AG09319 (cell line): ENCODE results near the gene FYCO1.
"Not testable (repeated sequence)": the region's sequence is repeated elsewhere in the genome, so short reads cannot be mapped to it uniquely, and the experiment has no call there.

Experiments used
- DNase-seq: peaks from one replicate; pipeline ENCODE4 v3.0.0-alpha.2; 2010; ENCODE audit warnings: low read depth; ENCODE audit errors: extremely low read depth
- TF ChIP-seq, protein P1 (sequence below): IDR thresholded peaks from 2 replicates; pipeline ENCODE4 v1.5.1; 2011; ENCODE audit warnings: low read depth, mild to moderate bottlenecking, inconsistent platforms, low read length, moderate library complexity

Gene FYCO1

GRCh38 chr3:45995236-45996192, at the start of gene FYCO1:
FYCO1 (minus strand) TSS chr3:45995824; CDS start chr3:45984910, 10,914 bp downstream.
- TF ChIP-seq, protein P1, sequence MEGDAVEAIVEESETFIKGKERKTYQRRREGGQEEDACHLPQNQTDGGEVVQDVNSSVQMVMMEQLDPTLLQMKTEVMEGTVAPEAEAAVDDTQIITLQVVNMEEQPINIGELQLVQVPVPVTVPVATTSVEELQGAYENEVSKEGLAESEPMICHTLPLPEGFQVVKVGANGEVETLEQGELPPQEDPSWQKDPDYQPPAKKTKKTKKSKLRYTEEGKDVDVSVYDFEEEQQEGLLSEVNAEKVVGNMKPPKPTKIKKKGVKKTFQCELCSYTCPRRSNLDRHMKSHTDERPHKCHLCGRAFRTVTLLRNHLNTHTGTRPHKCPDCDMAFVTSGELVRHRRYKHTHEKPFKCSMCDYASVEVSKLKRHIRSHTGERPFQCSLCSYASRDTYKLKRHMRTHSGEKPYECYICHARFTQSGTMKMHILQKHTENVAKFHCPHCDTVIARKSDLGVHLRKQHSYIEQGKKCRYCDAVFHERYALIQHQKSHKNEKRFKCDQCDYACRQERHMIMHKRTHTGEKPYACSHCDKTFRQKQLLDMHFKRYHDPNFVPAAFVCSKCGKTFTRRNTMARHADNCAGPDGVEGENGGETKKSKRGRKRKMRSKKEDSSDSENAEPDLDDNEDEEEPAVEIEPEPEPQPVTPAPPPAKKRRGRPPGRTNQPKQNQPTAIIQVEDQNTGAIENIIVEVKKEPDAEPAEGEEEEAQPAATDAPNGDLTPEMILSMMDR, result no peak
- no peak for DNase-seq

DNA sequence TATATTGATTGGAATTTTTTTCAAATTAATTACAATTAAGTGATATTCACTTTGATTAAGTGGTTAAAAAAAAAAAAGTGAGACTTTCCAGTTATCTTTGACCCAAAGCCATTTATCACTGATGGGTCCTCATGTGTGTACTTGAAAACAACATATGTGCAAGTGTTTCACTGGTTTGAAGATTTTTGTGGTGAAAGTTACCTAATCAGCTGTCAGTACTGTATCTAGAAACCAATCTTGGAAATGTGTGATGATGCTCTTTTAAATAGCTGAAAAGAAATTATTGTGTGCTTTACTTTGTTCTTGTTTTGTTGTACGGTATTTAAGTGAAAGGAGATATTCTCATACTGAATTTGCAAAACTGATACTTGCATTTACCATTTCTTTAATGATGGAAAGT, 43.3 kb upstream of the FYCO1 start:
- TF ChIP-seq, protein P1, result no peak
- DNase-seq, result no peak

GRCh38 chr3:46038071-46038470, 42.4 kb upstream of the FYCO1 start:
- not testable (repeated sequence) for DNase-seq

- TF ChIP-seq, protein P1, result no peak
Observed at GRCh38 chr3:46036191-46036590, 40.6 kb upstream of the FYCO1 start.

DNA sequence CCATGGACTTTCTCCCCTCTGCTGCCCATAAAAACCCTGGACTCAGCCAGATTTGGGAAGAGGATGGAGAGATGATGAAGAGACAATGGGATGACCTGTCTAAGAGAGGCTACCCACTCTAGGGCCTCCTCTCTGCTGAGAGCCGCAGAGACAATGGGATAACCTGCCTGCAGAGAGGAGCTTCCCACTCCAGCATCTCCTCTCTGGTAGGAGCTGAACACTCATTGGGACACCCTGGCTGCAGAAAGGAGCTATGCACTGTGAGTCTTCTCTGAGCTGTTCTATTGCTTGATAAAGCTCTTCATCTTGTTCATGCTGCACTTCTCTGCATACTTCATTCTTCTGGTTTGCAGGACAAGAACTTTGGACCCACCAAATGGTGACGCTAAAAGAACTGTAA, 36.1 kb upstream of the FYCO1 start:
- no peak for DNase-seq

More at GRCh38 chr3:46036191-46036590, 40.6 kb upstream of the FYCO1 start:
- DNase-seq, result no peak

GRCh38 chr3:46031269-46031668, 35.6 kb upstream of the FYCO1 start:
- DNase-seq, result no peak
- TF ChIP-seq, protein P1, result no peak

More for the DNA sequence above, 36.1 kb upstream of the FYCO1 start:
- TF ChIP-seq, protein P1, result no peak

DNA sequence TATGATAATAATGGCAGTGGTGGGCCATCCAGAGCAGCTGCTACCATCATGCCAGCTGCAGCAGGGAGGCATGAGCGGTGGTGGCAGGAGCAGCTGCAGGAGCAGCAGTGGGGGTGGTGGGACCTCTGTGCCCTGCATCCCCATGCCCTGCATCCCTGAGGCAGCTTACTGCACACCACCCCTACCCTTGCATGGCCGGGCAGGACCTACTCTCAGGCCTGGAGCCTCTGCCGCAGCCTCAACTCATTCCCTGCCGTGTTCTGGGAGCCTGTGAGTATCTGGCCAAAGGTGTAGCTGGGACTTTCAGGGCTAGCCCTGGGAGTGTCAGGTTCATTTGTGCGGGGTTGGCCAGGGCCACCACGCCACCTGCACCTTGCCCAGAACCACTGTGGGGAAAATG, 35.0 kb upstream of the FYCO1 start:
- TF ChIP-seq, protein P1, result no peak
- no peak for DNase-seq
